Esophagus muscularis mucosa (tissue), 4 donors: ENCODE measurements around the gene PISD. TPM values are rescaled to one million over a fixed set of nuclear protein-coding genes. Genes with fewer than 3 reads are reported as not detected.

Source experiments
- DNase-seq: peaks from one replicate; pipeline ENCODE4 v3.0.0-alpha.2; 2017; ENCODE audit errors: extremely low spot score
- H3K27ac ChIP-seq, 4 donors: fragments of 200-600 bp; sonication (generic); replicated peaks in 1 of 4; 1 replicate in 3 of 4; 2 replicates in 1 of 4; pipeline ENCODE4 v1.5.1; 2016 to 2019; ENCODE audit warnings: mild to moderate bottlenecking in 1 of 4
- H3K27me3 ChIP-seq, 4 donors: fragments of 200-600 bp; sonication (generic); one replicate each; pipeline versions ENCODE4 v1.5.1 to v1.6.0; 2016 to 2019
- H3K36me3 ChIP-seq, 4 donors: fragments of 200-600 bp; sonication (generic); one replicate each; pipeline ENCODE4 v1.5.1; 2016 to 2019
- H3K4me1 ChIP-seq, 4 donors: fragments of 200-600 bp; sonication (generic); one replicate each; pipeline ENCODE4 v1.5.1; 2016 to 2019
- H3K4me3 ChIP-seq, 4 donors: fragments of 200-600 bp; sonication (generic); 1 replicate in 2 of 4; 2 replicates in 2 of 4; pipeline ENCODE4 v1.5.1; 2016 to 2019; ENCODE audit warnings: mild to moderate bottlenecking in 4 of 4, moderate library complexity in 1 of 4
- H3K9me3 ChIP-seq, 4 donors: fragments of 200-600 bp; sonication (generic); 1 replicate in 3 of 4; 2 replicates in 1 of 4; pipeline ENCODE4 v1.5.1; 2016 to 2019
- EP300 ChIP-seq: sonication (generic); formaldehyde crosslinking; IDR thresholded peaks from one replicate; pipeline ENCODE4 v1.6.1; 2017; ENCODE audit warnings: antibody characterized with exemption
- POLR2A ChIP-seq: fragments of 450-650 bp; IDR thresholded peaks from one replicate; pipeline ENCODE4 v1.6.1; 2017; ENCODE audit warnings: antibody characterized with exemption, moderate library complexity, mild to moderate bottlenecking, low read depth
- POLR2AphosphoS5 ChIP-seq, 2 donors: sonication (generic); formaldehyde crosslinking; IDR thresholded peaks; one replicate each; pipeline ENCODE4 v1.6.1; 2017; ENCODE audit warnings: antibody characterized with exemption in 2 of 2
- WGBS: methylation state at CpG from one replicate; pipeline ENCODE4 v1.1.5; 2018; 5-methylcytosine and 5-hydroxymethylcytosine counted together
- intact Hi-C: fragments of 100-400 bp; cut with DNase I; formaldehyde crosslinking; loops from one replicate; pipeline ENCODE4 v1.15.1; 2023
- total RNA-seq, 4 donors: library from RNA; depleted of rRNA; stranded (reverse); fragments of >200 nt; gene quantifications; one replicate each; pipeline versions ENCODE4 v1.1.0 to v1.2.1, GENCODE V29; 2016
- TF ChIP-seq, protein P1 (sequence below), 3 experiments: fragments of 200-600 bp in 2 of 3; fragments of 450-650 bp in 1 of 3; sonication (generic) in 2 of 3; IDR thresholded peaks; one replicate each; pipeline ENCODE4 v1.5.1; 2017 to 2019; ENCODE audit warnings: antibody characterized with exemption in 3 of 3, mild to moderate bottlenecking in 2 of 3, moderate library complexity in 1 of 3

Gene PISD
- total RNA-seq, 4 donors from 2014 or later = 14.1 to 40.1 (median 26.2) TPM

DNA sequence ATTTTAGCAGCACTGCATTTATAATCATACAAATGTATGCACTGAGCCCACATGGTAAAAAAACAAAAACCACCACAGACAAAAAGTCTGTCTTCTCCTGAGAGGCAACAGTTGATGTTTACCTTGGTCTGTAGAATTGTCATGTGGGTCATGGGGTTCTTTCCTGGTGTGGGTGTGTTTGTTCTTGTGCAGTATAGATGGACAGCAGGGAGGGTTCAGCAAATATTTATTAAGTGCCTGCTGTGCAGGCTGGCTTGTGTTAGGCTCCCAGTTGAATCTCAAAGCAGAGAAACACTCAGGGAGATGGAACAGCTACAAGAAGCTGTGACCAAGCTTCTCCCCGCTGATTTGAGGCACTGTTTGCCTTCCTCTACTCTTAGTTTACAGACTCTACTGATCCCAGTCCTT is 82.2 kb downstream of the PISD start:
- WGBS = 79% methylated on average over 1 of the region's 1 CpG
- H3K4me1 ChIP-seq = no peaks in the 10 kb centered on the region
- H3K4me3 ChIP-seq = no peak overlapping the region
- DNase-seq = no peak
- H3K36me3 ChIP-seq = peaks cover under 1 to 71% (median 22%) of the 10 kb centered on the region in 4 donors
- no peaks in the 10 kb centered on the region for H3K27me3 ChIP-seq
- intact Hi-C loops = no loop called here
- no peaks in the 10 kb centered on the region for H3K9me3 ChIP-seq
- TF ChIP-seq, protein P1, sequence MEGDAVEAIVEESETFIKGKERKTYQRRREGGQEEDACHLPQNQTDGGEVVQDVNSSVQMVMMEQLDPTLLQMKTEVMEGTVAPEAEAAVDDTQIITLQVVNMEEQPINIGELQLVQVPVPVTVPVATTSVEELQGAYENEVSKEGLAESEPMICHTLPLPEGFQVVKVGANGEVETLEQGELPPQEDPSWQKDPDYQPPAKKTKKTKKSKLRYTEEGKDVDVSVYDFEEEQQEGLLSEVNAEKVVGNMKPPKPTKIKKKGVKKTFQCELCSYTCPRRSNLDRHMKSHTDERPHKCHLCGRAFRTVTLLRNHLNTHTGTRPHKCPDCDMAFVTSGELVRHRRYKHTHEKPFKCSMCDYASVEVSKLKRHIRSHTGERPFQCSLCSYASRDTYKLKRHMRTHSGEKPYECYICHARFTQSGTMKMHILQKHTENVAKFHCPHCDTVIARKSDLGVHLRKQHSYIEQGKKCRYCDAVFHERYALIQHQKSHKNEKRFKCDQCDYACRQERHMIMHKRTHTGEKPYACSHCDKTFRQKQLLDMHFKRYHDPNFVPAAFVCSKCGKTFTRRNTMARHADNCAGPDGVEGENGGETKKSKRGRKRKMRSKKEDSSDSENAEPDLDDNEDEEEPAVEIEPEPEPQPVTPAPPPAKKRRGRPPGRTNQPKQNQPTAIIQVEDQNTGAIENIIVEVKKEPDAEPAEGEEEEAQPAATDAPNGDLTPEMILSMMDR (IDR thresholded peaks at IDR 0.05) = no peak
- TF ChIP-seq EP300 (no peak), POLR2A (no peak), POLR2AphosphoS5 (IDR thresholded peaks at IDR 0.05) (no peak)
- no peak overlapping the region for H3K27ac ChIP-seq

- WGBS = 94% methylated on average over 5 of the region's 5 CpGs
- TF ChIP-seq POLR2AphosphoS5 (IDR thresholded peaks at IDR 0.05) (no peak), POLR2A (no peak), EP300 (no peak)
- TF ChIP-seq, protein P1 (IDR thresholded peaks at IDR 0.05) = no peak
Measured at GRCh38 chr22:31578171-31578570, 83.8 kb downstream of the PISD start.

DNA sequence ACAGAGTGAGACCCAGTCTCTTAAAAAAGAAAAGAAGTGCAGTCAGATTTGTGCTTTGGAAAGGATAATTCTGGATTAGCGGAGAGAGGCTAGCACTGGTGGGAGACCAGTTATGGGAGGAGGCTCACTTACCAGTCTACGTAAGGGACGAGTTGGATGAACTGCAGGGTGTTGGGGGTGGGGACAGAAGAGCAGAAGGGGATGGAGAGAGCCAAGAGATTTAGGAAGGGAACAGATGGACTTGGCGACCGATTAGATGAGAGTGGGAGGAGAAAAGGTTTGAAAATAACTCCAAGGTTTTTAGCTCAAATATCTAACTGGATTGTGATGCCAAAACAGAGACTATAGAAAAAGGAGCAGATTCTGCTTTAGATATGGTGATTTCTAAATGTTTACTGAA is 84.3 kb downstream of the PISD start:
- H3K36me3 ChIP-seq = peaks cover 3 to 78% (median 27%) of the 10 kb centered on the region in 4 donors
- 85% methylated on average over 5 of the region's 5 CpGs for WGBS

More at GRCh38 chr22:31578171-31578570, 83.8 kb downstream of the PISD start:
- Histone ChIP-seq H3K4me3 (no peak overlapping the region), H3K27me3 (no peaks in the 10 kb centered on the region), H3K27ac (no peak overlapping the region), H3K4me1 (no peaks in the 10 kb centered on the region), H3K9me3 (no peaks in the 10 kb centered on the region), H3K36me3 (peaks cover 3 to 73% (median 25%) of the 10 kb centered on the region in 4 donors)
- DNase-seq = no peak
- intact Hi-C loops = no loop called here

DNA sequence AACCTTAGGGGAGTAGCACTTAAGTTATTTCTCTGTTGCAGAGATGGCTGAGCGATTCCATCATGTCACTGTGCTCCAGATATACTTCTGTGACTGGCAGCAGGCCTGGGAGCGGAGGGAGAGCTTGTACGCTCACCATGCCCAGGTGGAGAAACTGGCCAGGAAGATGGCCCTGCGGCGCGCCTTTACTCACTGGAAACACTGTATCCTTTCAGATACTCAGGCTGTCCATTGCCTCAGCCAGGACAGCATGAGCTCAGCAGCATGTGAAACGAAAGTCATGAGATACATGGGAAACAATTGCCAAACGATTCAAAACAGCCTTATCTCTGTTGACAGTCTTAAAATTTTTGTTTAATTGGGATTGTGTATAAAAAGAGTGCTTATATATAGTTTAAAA is 86.8 kb downstream of the PISD start:
- DNase-seq = no peak
- Histone ChIP-seq H3K4me3 (no peak overlapping the region), H3K27ac (no peak overlapping the region), H3K4me1 (no peaks in the 10 kb centered on the region), H3K27me3 (no peaks in the 10 kb centered on the region), H3K36me3 (peaks cover 3 to 77% (median 27%) of the 10 kb centered on the region in 4 donors), H3K9me3 (no peaks in the 10 kb centered on the region)
- intact Hi-C loops = no loop called here
- WGBS = 92% methylated on average over 8 of the region's 8 CpGs
- TF ChIP-seq, protein P1 (IDR thresholded peaks at IDR 0.05) = no peak
- no peak for TF ChIP-seq POLR2A
- TF ChIP-seq EP300 = no peak
- TF ChIP-seq POLR2AphosphoS5 (IDR thresholded peaks at IDR 0.05) = no peak

More for the DNA sequence above, 84.3 kb downstream of the PISD start:
- Histone ChIP-seq H3K9me3 (no peaks in the 10 kb centered on the region), H3K4me3 (no peak overlapping the region), H3K4me1 (no peaks in the 10 kb centered on the region), H3K27me3 (no peaks in the 10 kb centered on the region), H3K27ac (no peak overlapping the region)
- no peak for TF ChIP-seq EP300
- TF ChIP-seq, protein P1 (IDR thresholded peaks at IDR 0.05) = no peak
- TF ChIP-seq POLR2A = no peak
- TF ChIP-seq POLR2AphosphoS5 (IDR thresholded peaks at IDR 0.05) = no peak
- DNase-seq = no peak
- intact Hi-C loops = no loop called here
